DOHH2 (cell line): Measurements from ENCODE around the gene SMARCB1.

Experiments used
- EZH2phosphoT487 ChIP-seq: fragments of 200-600 bp; sonication (generic); IDR thresholded peaks from 2 replicates; pipeline ENCODE4 v1.6.1; 2017; ENCODE audit warnings: borderline replicate concordance, mild to moderate bottlenecking, antibody characterized with exemption, low read length, moderate library complexity, mixed read lengths
- TF ChIP-seq, protein P1 (sequence below): fragments of 200-600 bp; sonication (generic); IDR thresholded peaks from one replicate; pipeline ENCODE4 v1.5.1; 2014; ENCODE audit warnings: antibody characterized with exemption, mild to moderate bottlenecking, low read depth, low read length; ENCODE audit not compliant: poor library complexity, severe bottlenecking

DNA sequence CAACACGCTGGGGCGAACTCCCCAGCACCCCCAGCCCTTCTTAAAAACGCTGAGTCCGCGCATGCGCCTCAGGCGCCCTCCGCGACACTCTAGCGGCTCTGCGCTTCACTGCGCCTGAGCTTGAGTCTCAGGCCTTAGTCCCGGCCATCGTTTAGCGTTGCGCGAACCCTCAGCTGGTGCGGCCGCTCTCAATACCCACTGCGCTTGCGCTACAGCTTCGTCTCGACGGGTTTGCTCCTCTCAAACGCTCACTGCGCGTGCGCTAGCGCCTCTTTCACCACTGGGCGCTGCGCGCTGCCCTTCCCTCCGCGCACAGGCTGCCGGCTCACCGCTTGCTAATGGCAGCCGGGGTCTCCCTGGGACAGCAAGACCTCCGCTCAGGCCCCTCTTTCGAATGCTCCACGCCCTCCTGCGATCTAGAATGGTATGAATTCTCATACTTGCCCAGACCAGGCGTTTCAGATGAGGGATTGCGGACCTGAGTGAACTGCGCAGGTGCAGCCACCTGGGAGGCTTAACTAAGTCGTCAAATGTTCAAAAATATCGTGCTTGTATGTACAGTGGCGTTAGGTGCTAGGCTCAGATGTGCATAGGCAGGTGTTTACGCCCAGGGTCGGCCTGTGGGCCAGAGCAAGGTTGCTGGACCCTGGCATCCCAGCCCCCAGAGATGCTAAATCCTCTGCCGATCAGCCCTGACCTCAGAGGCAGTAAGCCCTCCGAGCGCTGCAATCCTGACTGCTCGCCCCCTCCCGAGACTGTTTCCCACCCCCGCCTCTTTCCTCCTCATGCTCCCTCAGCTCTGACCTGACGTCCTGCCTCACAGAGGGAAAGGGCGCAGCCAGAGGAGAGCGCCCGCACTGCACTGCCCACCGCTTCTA lies 71.1 kb downstream of the SMARCB1 start, which contains the start of gene SLC2A11:
- TF ChIP-seq, protein P1, sequence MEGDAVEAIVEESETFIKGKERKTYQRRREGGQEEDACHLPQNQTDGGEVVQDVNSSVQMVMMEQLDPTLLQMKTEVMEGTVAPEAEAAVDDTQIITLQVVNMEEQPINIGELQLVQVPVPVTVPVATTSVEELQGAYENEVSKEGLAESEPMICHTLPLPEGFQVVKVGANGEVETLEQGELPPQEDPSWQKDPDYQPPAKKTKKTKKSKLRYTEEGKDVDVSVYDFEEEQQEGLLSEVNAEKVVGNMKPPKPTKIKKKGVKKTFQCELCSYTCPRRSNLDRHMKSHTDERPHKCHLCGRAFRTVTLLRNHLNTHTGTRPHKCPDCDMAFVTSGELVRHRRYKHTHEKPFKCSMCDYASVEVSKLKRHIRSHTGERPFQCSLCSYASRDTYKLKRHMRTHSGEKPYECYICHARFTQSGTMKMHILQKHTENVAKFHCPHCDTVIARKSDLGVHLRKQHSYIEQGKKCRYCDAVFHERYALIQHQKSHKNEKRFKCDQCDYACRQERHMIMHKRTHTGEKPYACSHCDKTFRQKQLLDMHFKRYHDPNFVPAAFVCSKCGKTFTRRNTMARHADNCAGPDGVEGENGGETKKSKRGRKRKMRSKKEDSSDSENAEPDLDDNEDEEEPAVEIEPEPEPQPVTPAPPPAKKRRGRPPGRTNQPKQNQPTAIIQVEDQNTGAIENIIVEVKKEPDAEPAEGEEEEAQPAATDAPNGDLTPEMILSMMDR, result peak; percentile 36
- no peak for TF ChIP-seq EZH2phosphoT487
